NCI-H774 (cell line): Measurements from ENCODE around the gene KIAA0586.
"Not testable (repeated sequence)": the region's sequence is repeated elsewhere in the genome, so short reads cannot be mapped to it uniquely, and the experiment has no call there.

Source experiments
- DNase-seq: peaks from one replicate; lab custom pipeline; 2025; lab: John Stamatoyannopoulos, UW

The KIAA0586 gene

DNA sequence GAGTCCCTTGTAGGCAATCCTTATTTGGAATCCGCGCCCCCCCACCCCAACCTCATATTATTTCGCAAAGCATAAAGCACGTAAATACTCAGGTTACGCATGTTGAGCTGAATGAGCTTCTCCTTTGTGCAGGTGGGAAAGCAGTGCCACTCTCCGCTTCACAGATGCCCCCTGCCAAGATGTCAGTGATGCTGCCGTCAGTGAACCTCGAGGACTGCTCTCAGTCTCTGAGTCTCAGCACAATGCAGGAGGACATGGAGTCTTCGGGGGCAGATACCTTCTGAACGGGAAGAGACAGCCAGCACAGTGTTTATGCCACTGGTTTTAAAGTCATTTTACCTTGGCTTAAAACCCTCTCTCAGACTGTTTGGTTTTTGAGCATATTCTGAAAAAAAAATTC, 120.1 kb downstream of the KIAA0586 start:
- no peak for DNase-seq

DNA sequence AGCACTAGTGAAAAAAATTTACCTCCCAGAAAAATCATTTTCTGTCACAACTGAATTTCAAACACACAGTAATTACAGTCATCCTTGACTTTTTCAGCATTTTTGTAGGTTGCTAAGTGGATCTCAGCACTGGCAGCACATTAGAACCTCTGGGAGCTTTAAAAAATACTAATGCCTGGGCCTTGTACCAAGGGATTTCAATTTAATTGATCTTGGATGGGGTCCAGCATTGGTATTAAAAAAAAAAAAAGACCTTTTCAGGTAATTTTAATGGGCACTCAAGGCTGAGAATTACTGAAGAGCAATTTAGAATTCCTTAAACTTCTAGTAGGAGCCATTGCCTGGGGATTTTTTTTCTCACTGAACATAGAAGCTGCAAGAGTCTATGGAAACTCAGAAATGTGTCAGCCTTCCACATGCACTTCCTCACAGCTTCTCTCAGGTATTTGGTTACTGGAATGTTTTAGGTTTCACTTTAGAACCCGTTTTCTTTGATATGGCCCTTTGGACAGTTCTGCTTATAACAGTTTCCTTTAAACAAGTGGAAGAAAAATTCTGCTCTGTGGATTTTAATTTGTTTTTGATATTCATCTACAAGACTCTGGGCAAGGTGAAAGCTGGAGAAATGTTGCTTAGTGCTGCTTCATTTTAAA, 121.7 kb downstream of the KIAA0586 start:
- no peak for DNase-seq

DNA sequence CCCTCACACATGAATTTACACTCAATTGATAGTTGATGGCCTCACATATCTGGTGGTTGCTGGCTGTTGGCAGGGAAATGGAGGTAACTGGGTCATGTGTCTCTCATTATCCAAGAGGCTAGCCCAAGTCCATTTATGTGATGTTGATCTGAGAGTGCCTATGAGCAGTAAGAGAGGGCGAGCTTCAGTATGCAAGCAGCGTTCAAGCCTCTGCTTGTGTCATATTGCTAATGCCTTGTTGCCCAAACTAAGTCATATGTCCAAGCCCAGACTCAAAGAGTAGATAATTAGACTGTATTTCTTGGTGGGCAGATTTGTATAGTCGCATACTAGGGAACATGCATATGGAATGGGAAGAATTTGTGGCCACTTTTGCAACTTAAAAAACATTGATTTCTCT, 126.4 kb downstream of the KIAA0586 start:
- DNase-seq = no peak

- no peak for DNase-seq
Observed at GRCh38 chr14:58555647-58556046, 128.1 kb downstream of the KIAA0586 start.

GRCh38 chr14:58557242-58557641, 129.7 kb downstream of the KIAA0586 start:
- no peak for DNase-seq

DNA sequence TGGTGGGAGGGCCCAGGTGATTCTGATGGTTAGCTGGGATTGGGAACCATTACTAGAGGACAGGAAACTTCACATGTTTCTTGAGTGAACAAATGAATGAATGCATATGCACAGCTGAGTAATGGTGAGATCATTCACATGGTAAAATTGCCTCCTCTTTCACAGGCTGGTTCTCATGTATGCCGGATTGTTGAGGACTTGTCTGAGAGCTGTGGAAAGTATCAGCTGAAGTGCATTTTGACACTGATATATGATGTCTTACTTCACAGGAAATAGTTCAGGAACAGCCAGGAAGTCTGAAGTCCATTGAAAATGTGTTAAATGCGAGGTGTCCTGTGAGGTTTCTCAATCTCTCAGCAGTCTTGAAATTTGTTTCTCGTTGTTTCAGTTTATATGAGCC, 132.7 kb downstream of the KIAA0586 start:
- no peak for DNase-seq

DNA sequence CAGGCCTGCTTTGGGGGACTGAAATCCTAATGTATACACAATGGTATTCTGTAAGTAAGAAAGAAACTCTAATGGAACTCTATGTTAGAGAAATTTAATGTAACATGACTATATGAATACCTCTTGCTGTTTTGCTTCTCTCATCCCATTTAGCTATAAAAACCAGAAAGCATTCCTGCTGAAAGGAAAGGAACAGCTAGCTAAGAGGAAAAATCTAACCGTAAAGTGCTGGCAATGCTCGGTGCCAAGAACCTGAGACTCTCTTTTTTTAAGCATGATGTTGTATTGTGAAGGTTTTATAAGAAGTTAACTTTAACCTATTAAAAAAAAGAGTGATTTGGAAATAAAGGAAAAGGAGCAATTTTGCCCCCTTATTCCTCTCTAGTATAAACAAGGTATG, 134.6 kb downstream of the KIAA0586 start:
- DNase-seq = no peak

DNA sequence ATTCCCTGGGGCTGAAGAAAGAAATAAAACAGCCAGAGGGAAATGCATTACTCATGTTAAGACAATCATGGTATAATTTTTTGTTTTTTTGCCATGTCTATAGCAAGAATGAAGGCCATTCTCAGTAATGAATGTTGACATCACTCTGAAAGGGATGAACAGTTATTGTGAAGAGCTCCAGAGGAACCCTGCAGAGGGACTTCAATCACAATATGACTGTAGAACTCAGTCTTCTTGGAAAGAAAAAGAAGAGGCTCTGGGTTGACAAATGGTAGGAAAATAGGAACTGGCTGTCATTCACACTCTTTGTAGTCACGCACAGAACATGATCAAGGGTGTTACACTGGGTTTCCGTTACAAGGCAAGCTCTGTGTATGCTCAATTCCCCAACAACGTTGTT, 136.5 kb downstream of the KIAA0586 start:
- DNase-seq = no peak

- no peak for DNase-seq
Observed at GRCh38 chr14:58565832-58566231, 138.3 kb downstream of the KIAA0586 start.

GRCh38 chr14:58566979-58567378, 139.5 kb downstream of the KIAA0586 start:
- DNase-seq = no peak

DNA sequence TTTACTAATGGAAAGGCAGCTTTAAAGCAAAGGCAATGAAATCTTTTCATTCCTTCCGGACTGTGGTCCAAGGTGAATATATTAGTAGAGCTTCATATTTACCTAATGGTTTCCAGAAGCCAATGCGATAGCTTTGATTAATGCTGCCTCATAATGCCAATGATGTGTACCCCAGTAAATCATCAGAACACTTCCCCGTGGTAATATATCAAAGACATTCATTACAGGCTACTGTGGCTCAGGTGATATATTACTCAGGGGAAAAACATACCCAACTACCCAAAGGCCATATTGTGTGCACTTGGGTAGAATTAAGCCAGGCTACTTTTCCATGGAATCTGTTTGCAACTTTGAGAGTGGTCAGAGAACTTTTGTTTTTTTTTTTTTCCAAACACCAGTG, 140.8 kb downstream of the KIAA0586 start:
- DNase-seq = no peak

- no peak for DNase-seq
Observed at GRCh38 chr14:58571256-58571655, 143.7 kb downstream of the KIAA0586 start.

- no peak for DNase-seq
Observed at GRCh38 chr14:58571769-58572472, 144.4 kb downstream of the KIAA0586 start.

- DNase-seq = no peak
Observed at GRCh38 chr14:58572473-58572853, 144.9 kb downstream of the KIAA0586 start.

GRCh38 chr14:58572863-58573262, 145.3 kb downstream of the KIAA0586 start:
- no peak for DNase-seq

- no peak for DNase-seq
Observed at GRCh38 chr14:58574623-58575022, 147.1 kb downstream of the KIAA0586 start.

GRCh38 chr14:58575956-58576355, 148.4 kb downstream of the KIAA0586 start:
- no peak for DNase-seq

DNA sequence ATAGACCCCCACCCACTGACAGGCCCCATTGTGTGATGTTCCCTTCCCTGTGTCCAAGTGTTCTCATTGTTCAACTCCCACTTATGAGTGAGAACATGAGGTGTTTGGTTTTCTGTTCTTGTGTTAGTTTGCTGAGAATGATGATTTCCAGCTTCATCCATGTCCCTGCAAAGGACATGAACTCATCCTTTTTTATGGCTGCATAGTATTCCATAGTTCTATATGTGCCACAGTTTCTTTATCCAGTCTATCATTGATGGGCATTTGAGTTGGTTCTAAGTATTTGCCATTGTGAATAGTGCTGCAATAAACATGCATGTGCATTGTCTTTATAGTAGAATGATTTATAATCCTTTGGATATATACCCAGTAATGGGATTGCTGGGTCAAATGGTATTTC, 152.5 kb downstream of the KIAA0586 start:
- not testable (repeated sequence) for DNase-seq

GRCh38 chr14:58581389-58581788, 153.9 kb downstream of the KIAA0586 start:
- DNase-seq = not testable (repeated sequence)

DNA sequence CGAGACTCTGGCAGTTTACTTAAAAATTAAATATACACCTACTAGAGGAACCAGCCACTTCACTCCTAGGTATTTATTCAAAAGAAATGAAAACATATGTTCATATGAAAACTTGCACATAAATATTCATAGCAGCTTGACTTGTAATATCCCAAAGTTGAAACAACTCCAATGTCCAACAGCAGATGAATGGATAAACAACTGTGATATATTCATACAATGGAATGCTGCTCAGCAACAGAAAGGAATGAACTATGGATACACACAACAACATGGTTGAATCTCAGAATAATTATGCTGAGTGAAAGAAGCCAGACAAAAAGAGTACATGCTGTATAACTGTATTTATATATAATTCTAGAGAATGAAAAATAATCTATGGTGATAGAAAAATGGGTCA, 156.9 kb downstream of the KIAA0586 start:
- no peak for DNase-seq

DNA sequence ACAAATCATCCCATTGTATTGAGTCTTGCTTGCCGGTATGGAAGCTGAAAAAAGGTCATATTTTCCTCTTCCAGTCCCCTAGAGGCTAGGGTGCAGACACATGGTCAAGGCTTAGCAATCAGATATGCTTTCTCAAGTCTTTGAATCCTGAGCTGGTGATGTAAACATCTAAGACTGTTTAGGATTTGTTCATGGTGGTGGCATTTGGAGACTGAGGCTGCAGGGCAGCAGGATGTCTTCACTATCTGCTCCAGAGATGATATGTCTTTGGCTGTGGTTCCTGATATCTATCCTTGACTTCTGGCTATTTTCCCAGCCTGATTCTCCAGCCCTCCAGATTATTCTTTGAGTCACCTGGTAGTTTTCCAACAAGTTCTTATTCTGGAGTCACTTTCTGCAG, 159.8 kb downstream of the KIAA0586 start:
- no peak for DNase-seq

GRCh38 chr14:58588321-58588720, 160.8 kb downstream of the KIAA0586 start:
- DNase-seq = not testable (repeated sequence)

- DNase-seq = no peak
Observed at GRCh38 chr14:58593977-58594376, 166.5 kb downstream of the KIAA0586 start.

- no peak for DNase-seq
Observed at GRCh38 chr14:58597041-58597440, 169.5 kb downstream of the KIAA0586 start.
